HEK293T (cell line): Measurements from ENCODE around the gene F13B.

ENCODE experiments used
- CTCF ChIA-PET: fragments of 350-600 bp; formaldehyde crosslinking; extraction: SDS; loops from one replicate; lab custom pipeline; 2021; ENCODE audit warnings: antibody characterized with exemption, inconsistent platforms; lab: Yijun Ruan, JAX
- POLR2A ChIA-PET: fragments of 350-600 bp; formaldehyde crosslinking; extraction: SDS; loops from one replicate; lab custom pipeline; 2020; ENCODE audit warnings: antibody characterized with exemption, inconsistent platforms; lab: Yijun Ruan, JAX
- DNase-seq: peaks from one replicate; pipeline ENCODE4 v3.0.0; 2012; ENCODE audit warnings: mixed read lengths; ENCODE audit errors: extremely low spot score
- ARNT ChIP-seq: fragments of 450-650 bp; IDR thresholded peaks from 2 replicates; pipeline ENCODE4 v1.6.1; 2017; ENCODE audit warnings: mild to moderate bottlenecking
- BHLHE40 ChIP-seq: fragments of 450-650 bp; IDR thresholded peaks from 2 replicates; pipeline ENCODE4 v1.6.1; 2016; ENCODE audit warnings: mild to moderate bottlenecking, moderate library complexity, borderline replicate concordance
- CTBP1 ChIP-seq: fragments of 450-650 bp; IDR thresholded peaks from 2 replicates; pipeline ENCODE4 v1.6.1; 2016; ENCODE audit warnings: borderline replicate concordance
- ELF4 ChIP-seq: fragments of 450-650 bp; IDR thresholded peaks from 2 replicates; pipeline ENCODE4 v1.6.1; 2017; ENCODE audit warnings: antibody characterized with exemption
- FOXA1 ChIP-seq: fragments of 450-650 bp; IDR thresholded peaks from 2 replicates; pipeline ENCODE4 v1.6.1; 2016; ENCODE audit warnings: mild to moderate bottlenecking
- FOXK2 ChIP-seq: fragments of 450-650 bp; IDR thresholded peaks from 2 replicates; pipeline ENCODE4 v1.6.1; 2016; ENCODE audit warnings: mild to moderate bottlenecking
- FOXM1 ChIP-seq: fragments of 450-650 bp; IDR thresholded peaks from 2 replicates; pipeline ENCODE4 v1.6.1; 2017; ENCODE audit warnings: mild to moderate bottlenecking, borderline replicate concordance
- HDGF ChIP-seq: fragments of 450-650 bp; IDR thresholded peaks from 2 replicates; pipeline ENCODE4 v1.6.1; 2017; ENCODE audit warnings: antibody characterized with exemption, borderline replicate concordance
- L3MBTL2 ChIP-seq: fragments of 450-650 bp; conservative IDR thresholded peaks from 2 replicates; pipeline ENCODE4 v1.6.1; 2016; ENCODE audit warnings: mild to moderate bottlenecking
- LEF1 ChIP-seq: fragments of 450-650 bp; IDR thresholded peaks from 2 replicates; pipeline ENCODE4 v1.6.1; 2017; ENCODE audit warnings: mild to moderate bottlenecking, borderline replicate concordance
- NFRKB ChIP-seq: fragments of 450-650 bp; IDR thresholded peaks from 2 replicates; pipeline ENCODE4 v1.6.1; 2016; ENCODE audit warnings: mild to moderate bottlenecking, moderate library complexity
- SP1 ChIP-seq: fragments of 450-650 bp; IDR thresholded peaks from 2 replicates; pipeline ENCODE4 v1.6.1; 2017
- SUZ12 ChIP-seq: fragments of 450-650 bp; IDR thresholded peaks from 2 replicates; pipeline ENCODE4 v1.6.1; 2016; ENCODE audit warnings: mild to moderate bottlenecking
- TARDBP ChIP-seq: fragments of 450-650 bp; IDR thresholded peaks from 2 replicates; pipeline ENCODE4 v1.6.1; 2016
- ZNF384 ChIP-seq: fragments of 450-650 bp; IDR thresholded peaks from 2 replicates; pipeline ENCODE4 v1.6.1; 2016
- TF ChIP-seq, protein P1 (sequence below): fragments of 450-650 bp; IDR thresholded peaks from 2 replicates; pipeline ENCODE4 v1.6.1; 2016

F13B gene

DNA sequence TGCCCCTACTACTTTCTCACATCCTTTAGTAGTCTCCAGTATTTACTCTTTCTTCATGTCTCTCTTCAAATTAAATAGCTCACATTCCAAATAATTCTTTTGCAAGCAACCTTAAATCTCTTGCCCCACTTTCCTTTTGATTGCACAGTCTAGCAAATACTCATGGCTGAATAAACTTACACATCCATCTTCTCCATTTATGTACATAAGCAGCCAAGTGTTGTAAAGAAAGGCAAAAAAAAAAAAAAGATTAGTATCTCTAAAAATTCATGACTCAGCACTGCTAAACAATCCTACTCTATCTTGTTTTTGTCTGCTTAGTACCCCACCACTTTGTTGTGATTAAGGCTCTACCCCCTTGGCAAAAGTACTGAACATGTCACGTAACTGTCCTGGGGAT lies 42.6 kb downstream of the F13B start:
- no peak for DNase-seq
- TF ChIP-seq HDGF (no peak), ELF4 (no peak), BHLHE40 (no peak), FOXM1 (no peak), CTBP1 (no peak), FOXA1 (no peak), SP1 (no peak), SUZ12 (no peak), LEF1 (no peak), FOXK2 (no peak), L3MBTL2 (no peak), ARNT (no peak), ZNF384 (no peak), TARDBP (no peak)
- TF ChIP-seq, protein P1, sequence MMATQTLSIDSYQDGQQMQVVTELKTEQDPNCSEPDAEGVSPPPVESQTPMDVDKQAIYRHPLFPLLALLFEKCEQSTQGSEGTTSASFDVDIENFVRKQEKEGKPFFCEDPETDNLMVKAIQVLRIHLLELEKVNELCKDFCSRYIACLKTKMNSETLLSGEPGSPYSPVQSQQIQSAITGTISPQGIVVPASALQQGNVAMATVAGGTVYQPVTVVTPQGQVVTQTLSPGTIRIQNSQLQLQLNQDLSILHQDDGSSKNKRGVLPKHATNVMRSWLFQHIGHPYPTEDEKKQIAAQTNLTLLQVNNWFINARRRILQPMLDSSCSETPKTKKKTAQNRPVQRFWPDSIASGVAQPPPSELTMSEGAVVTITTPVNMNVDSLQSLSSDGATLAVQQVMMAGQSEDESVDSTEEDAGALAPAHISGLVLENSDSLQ: no peak
- ChIA-PET CTCF (no interaction called here), POLR2A (no interaction called here)

DNA sequence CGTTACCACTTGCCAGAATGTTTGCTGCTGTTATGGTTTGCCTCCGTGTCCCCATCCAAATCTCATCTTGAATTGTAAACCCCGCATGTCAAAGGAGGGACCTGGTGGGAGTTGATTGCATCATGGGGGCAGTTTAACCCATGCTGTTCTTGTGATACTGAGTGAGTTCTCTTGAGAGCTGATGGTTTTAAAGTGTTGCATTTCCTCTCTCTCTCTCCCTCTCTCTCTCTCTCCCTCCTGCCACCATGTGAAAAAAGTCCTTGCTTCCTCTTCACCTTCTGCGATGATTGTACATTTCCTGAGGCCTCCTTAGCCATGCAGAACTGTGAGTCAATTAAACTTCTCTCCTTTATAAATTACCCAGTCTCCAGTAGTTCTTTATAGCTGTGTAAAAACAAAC lies 45.3 kb downstream of the F13B start:
- CTCF ChIA-PET: no interaction called here
- POLR2A ChIA-PET: no interaction called here
- no peak for TF ChIP-seq ZNF384
- no peak for TF ChIP-seq BHLHE40
- TF ChIP-seq FOXM1: no peak
- TF ChIP-seq CTBP1: no peak
- no peak for TF ChIP-seq LEF1
- no peak for TF ChIP-seq FOXK2
- TF ChIP-seq SP1: no peak
- DNase-seq: no peak

DNA sequence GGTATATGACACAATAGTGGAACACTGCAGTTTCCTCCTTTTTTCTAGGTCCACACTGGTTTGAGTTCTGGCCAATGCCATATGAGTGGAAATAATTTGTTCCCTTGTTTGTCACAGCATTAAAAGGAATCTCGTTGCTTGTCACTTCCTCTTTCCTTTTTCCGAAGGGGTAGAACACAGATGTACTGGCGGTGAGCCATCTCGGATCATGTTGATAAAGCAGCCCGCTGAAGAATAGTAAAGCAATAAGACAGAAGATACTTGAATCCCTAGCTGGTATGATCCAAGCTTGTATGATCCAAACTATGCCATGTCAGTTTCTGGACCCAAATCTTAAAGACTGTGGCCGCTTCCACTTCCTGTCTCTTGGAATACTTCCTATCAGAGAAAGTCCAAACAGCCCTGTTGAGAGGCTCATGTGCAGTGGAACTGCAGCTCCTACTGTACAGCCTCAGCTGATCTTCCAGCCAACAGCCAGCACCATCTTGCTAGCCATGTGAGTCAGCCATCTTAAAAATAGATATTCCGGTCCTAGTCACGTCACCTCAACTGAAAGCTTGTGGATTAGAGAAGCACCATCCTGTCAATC lies 49.4 kb downstream of the F13B start:
- ChIA-PET CTCF (no interaction called here), POLR2A (no interaction called here)
- no peak for DNase-seq
- no peak for TF ChIP-seq FOXA1
- TF ChIP-seq CTBP1: no peak
- no peak for TF ChIP-seq NFRKB
- TF ChIP-seq SUZ12: no peak
- TF ChIP-seq L3MBTL2: no peak
- TF ChIP-seq, protein P1: no peak
- TF ChIP-seq ZNF384: no peak
- TF ChIP-seq FOXK2: no peak
- TF ChIP-seq TARDBP: no peak
- no peak for TF ChIP-seq ARNT
- no peak for TF ChIP-seq ELF4
- TF ChIP-seq SP1: no peak
- no peak for TF ChIP-seq FOXM1
- TF ChIP-seq BHLHE40: no peak
- no peak for TF ChIP-seq HDGF
- no peak for TF ChIP-seq LEF1

DNA sequence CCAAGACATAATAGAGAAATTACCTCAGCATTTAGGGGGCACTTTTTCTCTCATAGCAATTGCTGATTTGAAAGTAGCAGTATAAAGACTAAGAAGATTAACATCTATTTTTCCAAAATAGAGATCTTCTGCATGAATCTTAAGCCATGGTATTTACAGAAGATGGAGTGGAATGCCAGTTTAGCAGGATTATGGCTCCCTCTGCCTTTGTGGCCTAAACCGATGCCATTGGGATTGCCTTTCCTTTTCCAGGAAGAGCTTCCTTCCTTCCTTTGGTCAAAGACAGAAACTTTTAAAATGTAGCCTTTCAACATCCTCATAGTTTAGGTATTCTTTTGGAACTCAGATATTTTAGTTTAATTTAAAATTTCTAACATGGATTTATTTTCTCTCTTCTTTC lies 50.3 kb downstream of the F13B start:
- ChIA-PET CTCF (no interaction called here), POLR2A (no interaction called here)
- no peak for TF ChIP-seq FOXM1
- TF ChIP-seq FOXK2: no peak
- no peak for TF ChIP-seq HDGF
- TF ChIP-seq CTBP1: no peak
- TF ChIP-seq ARNT: no peak
- TF ChIP-seq ZNF384: no peak
- TF ChIP-seq, protein P1: no peak
- no peak for TF ChIP-seq LEF1
- TF ChIP-seq FOXA1: no peak
- no peak for TF ChIP-seq BHLHE40
- no peak for TF ChIP-seq SP1
- TF ChIP-seq ELF4: no peak
- TF ChIP-seq L3MBTL2: no peak
- no peak for TF ChIP-seq TARDBP
- DNase-seq: no peak

DNA sequence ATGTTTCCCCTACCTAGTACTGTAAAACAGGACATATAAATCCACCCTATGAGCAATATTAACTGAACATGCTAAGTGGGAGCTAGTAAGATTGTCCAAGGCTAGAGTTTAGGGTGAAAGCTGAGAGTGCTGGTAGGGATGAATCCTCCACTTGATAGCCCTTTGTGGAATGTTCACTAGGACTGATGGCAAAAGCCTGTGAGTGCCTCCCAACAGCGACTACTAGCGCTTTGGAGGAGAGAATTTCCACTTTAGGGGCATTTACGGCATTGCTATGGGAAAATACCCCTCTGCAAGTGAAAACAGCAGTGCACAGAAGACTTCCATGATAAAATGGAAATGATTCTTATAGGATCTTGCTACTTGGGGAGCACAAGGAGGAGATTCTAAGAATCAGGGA lies 53.8 kb downstream of the F13B start:
- TF ChIP-seq FOXA1 (no peak), SUZ12 (no peak), TARDBP (no peak), NFRKB (no peak), LEF1 (no peak), SP1 (no peak), BHLHE40 (no peak), FOXM1 (no peak)
- DNase-seq: no peak
- ChIA-PET CTCF (no interaction called here), POLR2A (no interaction called here)

DNA sequence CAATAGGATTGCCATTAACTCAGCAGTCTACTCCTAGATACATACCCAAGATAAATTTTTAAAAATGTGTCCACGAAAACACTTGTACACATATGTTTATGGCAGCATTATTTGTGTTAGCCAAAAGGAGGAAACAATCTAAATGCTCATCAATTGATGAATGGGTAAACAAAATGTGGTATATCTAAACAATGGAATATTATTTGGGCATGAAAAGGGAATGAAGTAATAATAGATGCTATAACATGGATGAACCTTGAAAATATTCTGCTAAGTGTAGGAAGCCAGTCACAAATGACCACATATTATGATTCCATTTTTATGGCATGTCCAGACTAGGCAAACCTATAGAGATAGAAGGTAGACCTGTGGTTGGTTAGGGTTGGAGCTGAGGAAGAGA lies 55.4 kb downstream of the F13B start:
- CTCF ChIA-PET: interaction anchor here (0.6 kb wide), 1 partner anchor 1631 kb away, joined by 3 read pairs; no protein-coding TSS in a partner anchor
- no peak for DNase-seq
- POLR2A ChIA-PET: no interaction called here
- no peak for TF ChIP-seq ELF4
- TF ChIP-seq BHLHE40: no peak
- no peak for TF ChIP-seq FOXM1
